GM21515 (cell line): ENCODE measurements around the gene KCNH5.

Experiments
- ATAC-seq: cut with Tn5 transposase; IDR thresholded peaks from one replicate; pipeline ENCODE4 v1.9.1; 2021; ENCODE audit not compliant: unreplicated experiment

KCNH5 gene

GRCh38 chr14:62994096-62994495 is 51.2 kb downstream of the KCNH5 start:
- ATAC-seq = no peak

- ATAC-seq = no peak
These were observed 56.3 kb downstream of the KCNH5 start for GRCh38 chr14:62988967-62989366.

- no peak for ATAC-seq
These were observed 61.4 kb downstream of the KCNH5 start for GRCh38 chr14:62983821-62984220.

- no peak for ATAC-seq
These were observed 64.6 kb downstream of the KCNH5 start for GRCh38 chr14:62980693-62981092.

GRCh38 chr14:62957562-62957961 is 87.7 kb downstream of the KCNH5 start:
- no peak for ATAC-seq

GRCh38 chr14:62956413-62956812 is 88.8 kb downstream of the KCNH5 start:
- ATAC-seq = no peak

- ATAC-seq = no peak
These were observed 91.1 kb downstream of the KCNH5 start for GRCh38 chr14:62954165-62954564.

- ATAC-seq = no peak
These were observed 93.0 kb downstream of the KCNH5 start for GRCh38 chr14:62952226-62952625.

- ATAC-seq = no peak
These were observed 98.0 kb downstream of the KCNH5 start for GRCh38 chr14:62947301-62947700.

- ATAC-seq = no peak
These were observed 99.0 kb downstream of the KCNH5 start for GRCh38 chr14:62946221-62946620.

- no peak for ATAC-seq
These were observed 102.1 kb downstream of the KCNH5 start for GRCh38 chr14:62943202-62943601.

- ATAC-seq = no peak
These were observed 105.3 kb downstream of the KCNH5 start for GRCh38 chr14:62939970-62940369.

- ATAC-seq = no peak
These were observed 106.5 kb downstream of the KCNH5 start for GRCh38 chr14:62938778-62939177.

- ATAC-seq = no peak
These were observed 110.8 kb downstream of the KCNH5 start for GRCh38 chr14:62934439-62934838.

GRCh38 chr14:62921466-62921865 is 123.8 kb downstream of the KCNH5 start:
- no peak for ATAC-seq

- no peak for ATAC-seq
These were observed 128.7 kb downstream of the KCNH5 start for GRCh38 chr14:62916551-62916950.

- no peak for ATAC-seq
These were observed 130.4 kb downstream of the KCNH5 start for GRCh38 chr14:62914873-62915272.

GRCh38 chr14:62914025-62914424 is 131.2 kb downstream of the KCNH5 start:
- no peak for ATAC-seq

GRCh38 chr14:62908506-62908905 is 136.8 kb downstream of the KCNH5 start:
- ATAC-seq = no peak

GRCh38 chr14:62905566-62905965 is 139.7 kb downstream of the KCNH5 start:
- ATAC-seq = no peak

GRCh38 chr14:62897771-62898170 is 147.5 kb downstream of the KCNH5 start:
- ATAC-seq = no peak

GRCh38 chr14:62896932-62897456 is 148.3 kb downstream of the KCNH5 start:
- no peak for ATAC-seq

- no peak for ATAC-seq
These were observed 150.5 kb downstream of the KCNH5 start for GRCh38 chr14:62894736-62895135.

GRCh38 chr14:62889364-62889763 is 155.9 kb downstream of the KCNH5 start:
- no peak for ATAC-seq
